SIG-M5 treated with dmso at 0.1 percent for 504 hours (cell line): ENCODE measurements around the gene DHX16.

Experiments
- DNase-seq: peaks from one replicate; lab custom pipeline; 2025; ENCODE audit not compliant: unreplicated experiment; lab: John Stamatoyannopoulos, UW

DHX16 gene

GRCh38 chr6:30641048-30641447, 31.8 kb downstream of the DHX16 start:
- DNase-seq = no peak

- DNase-seq = peak; percentile 6
Observed at GRCh38 chr6:30640481-30640880, 32.3 kb downstream of the DHX16 start.

GRCh38 chr6:30635834-30636233, 37.0 kb downstream of the DHX16 start:
- DNase-seq = no peak

GRCh38 chr6:30626484-30627366, 46.1 kb downstream of the DHX16 start, which contains the start of gene ATAT1:
ATAT1 (plus strand) TSS chr6:30626874.
- peak; percentile 80 for DNase-seq

GRCh38 chr6:30625511-30625910, 47.3 kb downstream of the DHX16 start:
- DNase-seq = no peak

GRCh38 chr6:30619561-30619960, 53.2 kb downstream of the DHX16 start:
- no peak for DNase-seq

GRCh38 chr6:30618270-30618797, 54.5 kb downstream of the DHX16 start:
- no peak for DNase-seq

GRCh38 chr6:30617565-30618269, 55.1 kb downstream of the DHX16 start, which contains the start of gene MRPS18B:
MRPS18B (plus strand) TSS chr6:30617840; CDS start chr6:30617866, 26 bp downstream.
- DNase-seq = peak; percentile 96

- peak; percentile 99 for DNase-seq
Observed at GRCh38 chr6:30616811-30617564, 55.8 kb downstream of the DHX16 start, which contains the start of gene PPP1R10. PPP1R10 (minus strand) TSS chr6:30617243; CDS start chr6:30609944, 7,299 bp downstream.

GRCh38 chr6:30615958-30616810, 56.6 kb downstream of the DHX16 start:
- peak; percentile 47 for DNase-seq

GRCh38 chr6:30615219-30615957, 57.4 kb downstream of the DHX16 start:
- DNase-seq = peak; percentile 80

GRCh38 chr6:30614843-30615218, 58.0 kb downstream of the DHX16 start:
- peak; percentile 97 for DNase-seq

- no peak for DNase-seq
Observed at GRCh38 chr6:30614044-30614842, 58.6 kb downstream of the DHX16 start.

- peak; percentile 31 for DNase-seq
Observed at GRCh38 chr6:30613251-30614043, 59.4 kb downstream of the DHX16 start.

GRCh38 chr6:30612687-30613248, 60.0 kb downstream of the DHX16 start:
- DNase-seq = no peak

- DNase-seq = no peak
Observed at GRCh38 chr6:30612213-30612612, 60.6 kb downstream of the DHX16 start.

GRCh38 chr6:30611856-30612194, 61.0 kb downstream of the DHX16 start:
- DNase-seq = no peak
